ENCODE measurements around the gene UBE2H.

- TF ChIP-seq CTCF (IDR thresholded peaks at IDR 0.05; ENCODE audit: low read depth, low read length) (no peak), EZH2phosphoT487 (IDR thresholded peaks at IDR 0.05; ENCODE audit: low read depth) (no peak)
Observed at GRCh38 chr7:129989466-129989865, 36.7 kb upstream of the UBE2H start.
